Measurements from ENCODE around the gene ATP9B. TPM values are rescaled to one million over a fixed set of nuclear protein-coding genes. Genes with fewer than 3 reads are reported as not detected.
A peak's percentile ranks its signal among the peaks of the same experiment; 100 is the strongest.

The ATP9B gene
- total RNA-seq, 1 experiment from 2014 or later: 25.6 TPM

GRCh38 chr18:79337620-79338019 is 268.4 kb downstream of the ATP9B start:
- no peak for TF ChIP-seq CTCF (IDR thresholded peaks at IDR 0.05; ENCODE audit: unreplicated experiment)
- no TSS peak for BruUV-seq (replicated peaks)
- CTCF ChIA-PET: no interaction called here

GRCh38 chr18:79339094-79339908 is 270.1 kb downstream of the ATP9B start:
- no TSS peak for BruUV-seq (replicated peaks)
- no peaks in the 10 kb centered on the region for H3K27me3 Mint-ChIP-seq (ENCODE audit: unreplicated experiment)
- CTCF ChIA-PET: no interaction called here

More at GRCh38 chr18:79337620-79338019, 268.4 kb downstream of the ATP9B start:
- Mint-ChIP-seq H3K27ac (ENCODE audit: unreplicated experiment) (no peak overlapping the region), H3K4me3 (ENCODE audit: low read depth, unreplicated experiment) (no peak overlapping the region), H3K9me3 (ENCODE audit: low read depth, unreplicated experiment) (no peaks in the 10 kb centered on the region), H3K4me1 (ENCODE audit: low read depth, unreplicated experiment) (no peaks in the 10 kb centered on the region), H3K36me3 (ENCODE audit: insufficient read depth, unreplicated experiment) (peaks cover 5% of the 10 kb centered on the region), H3K27me3 (ENCODE audit: unreplicated experiment) (no peaks in the 10 kb centered on the region)
- no peak for DNase-seq
- intact Hi-C loops (cut with micrococcal nuclease; ENCODE audit: unreplicated experiment): no loop called here

DNA sequence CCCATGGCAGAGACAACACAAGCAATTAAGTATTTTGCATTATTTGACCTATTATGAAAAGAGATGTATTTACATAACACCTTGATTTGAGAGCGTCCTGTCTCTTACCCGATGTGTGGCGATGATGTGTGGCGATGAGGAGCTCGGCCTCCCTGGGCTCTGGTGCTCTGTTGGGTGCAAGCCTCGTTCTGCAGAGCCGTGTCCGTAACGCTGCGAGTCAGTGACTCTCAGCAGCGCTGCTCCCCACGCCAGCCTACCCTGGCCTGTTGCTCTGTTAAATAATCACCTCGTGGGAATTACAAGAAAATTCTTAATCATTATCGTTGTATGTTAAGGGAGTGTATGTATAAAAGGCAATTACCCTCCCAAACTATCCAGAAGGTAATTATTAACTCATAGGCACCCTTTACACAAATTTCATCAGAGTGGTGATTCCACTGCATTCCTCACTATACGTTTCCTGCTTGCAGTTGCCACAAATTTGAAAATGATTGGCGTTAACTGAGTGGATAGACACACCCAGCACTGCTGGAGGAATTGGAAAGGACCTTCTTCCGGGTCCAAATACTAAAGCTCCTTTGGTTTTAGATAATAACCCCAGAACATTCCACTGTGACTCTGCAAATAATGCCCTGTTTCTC is 274.5 kb downstream of the ATP9B start:
- Mint-ChIP-seq H3K27me3 (ENCODE audit: unreplicated experiment) (no peaks in the 10 kb centered on the region), H3K36me3 (ENCODE audit: insufficient read depth, unreplicated experiment) (peaks cover 5% of the 10 kb centered on the region), H3K27ac (ENCODE audit: unreplicated experiment) (peak overlapping the region; percentile 70), H3K9me3 (ENCODE audit: low read depth, unreplicated experiment) (no peaks in the 10 kb centered on the region), H3K4me1 (ENCODE audit: low read depth, unreplicated experiment) (no peaks in the 10 kb centered on the region), H3K4me3 (ENCODE audit: low read depth, unreplicated experiment) (peak overlapping the region; percentile 66)
- BruUV-seq (replicated peaks): no TSS peak
- peak; percentile 24 for DNase-seq
- TF ChIP-seq CTCF (IDR thresholded peaks at IDR 0.05; ENCODE audit: unreplicated experiment): no peak
- intact Hi-C loops (cut with micrococcal nuclease; ENCODE audit: unreplicated experiment): no loop called here
- CTCF ChIA-PET: no interaction called here

More at GRCh38 chr18:79339094-79339908, 270.1 kb downstream of the ATP9B start:
- no peak for TF ChIP-seq CTCF (IDR thresholded peaks at IDR 0.05; ENCODE audit: unreplicated experiment)
- no peaks in the 10 kb centered on the region for H3K4me1 Mint-ChIP-seq (ENCODE audit: low read depth, unreplicated experiment)
- intact Hi-C loops (cut with micrococcal nuclease; ENCODE audit: unreplicated experiment): no loop called here
- H3K9me3 Mint-ChIP-seq (ENCODE audit: low read depth, unreplicated experiment): no peaks in the 10 kb centered on the region
- H3K4me3 Mint-ChIP-seq (ENCODE audit: low read depth, unreplicated experiment): no peak overlapping the region
- peaks cover 5% of the 10 kb centered on the region for H3K36me3 Mint-ChIP-seq (ENCODE audit: insufficient read depth, unreplicated experiment)
- H3K27ac Mint-ChIP-seq (ENCODE audit: unreplicated experiment): no peak overlapping the region
- no peak for DNase-seq

- Mint-ChIP-seq H3K4me1 (ENCODE audit: low read depth, unreplicated experiment) (no peaks in the 10 kb centered on the region), H3K27me3 (ENCODE audit: unreplicated experiment) (no peaks in the 10 kb centered on the region), H3K4me3 (ENCODE audit: low read depth, unreplicated experiment) (peak overlapping the region; percentile 66), H3K27ac (ENCODE audit: unreplicated experiment) (peak overlapping the region; percentile 70), H3K36me3 (ENCODE audit: insufficient read depth, unreplicated experiment) (peaks cover 5% of the 10 kb centered on the region), H3K9me3 (ENCODE audit: low read depth, unreplicated experiment) (no peaks in the 10 kb centered on the region)
- CTCF ChIA-PET: no interaction called here
- intact Hi-C loops (cut with micrococcal nuclease; ENCODE audit: unreplicated experiment): no loop called here
- no peak for DNase-seq
- BruUV-seq (replicated peaks): TSS peak; percentile 53
- TF ChIP-seq CTCF (IDR thresholded peaks at IDR 0.05; ENCODE audit: unreplicated experiment): no peak
These were observed 275.0 kb downstream of the ATP9B start for GRCh38 chr18:79344208-79344581.
